OCI-LY1 (cell line): ENCODE measurements around the gene YJU2.

Experiments
- EZH2 ChIP-seq: fragments of 200-600 bp; sonication (generic), shearing (Covaris generic); IDR thresholded peaks from 2 replicates; pipeline ENCODE4 v1.8.0; 2017; ENCODE audit warnings: borderline replicate concordance, mixed run types, mild to moderate bottlenecking, antibody characterized with exemption, low read length, moderate library complexity, mixed read lengths
- TF ChIP-seq, protein P1 (sequence below): fragments of 200-600 bp; sonication (generic), shearing (Covaris generic); IDR thresholded peaks from 2 replicates; pipeline ENCODE4 v1.5.1; 2017; ENCODE audit warnings: mild to moderate bottlenecking, antibody characterized with exemption, low read length, moderate library complexity, mixed read lengths

DNA sequence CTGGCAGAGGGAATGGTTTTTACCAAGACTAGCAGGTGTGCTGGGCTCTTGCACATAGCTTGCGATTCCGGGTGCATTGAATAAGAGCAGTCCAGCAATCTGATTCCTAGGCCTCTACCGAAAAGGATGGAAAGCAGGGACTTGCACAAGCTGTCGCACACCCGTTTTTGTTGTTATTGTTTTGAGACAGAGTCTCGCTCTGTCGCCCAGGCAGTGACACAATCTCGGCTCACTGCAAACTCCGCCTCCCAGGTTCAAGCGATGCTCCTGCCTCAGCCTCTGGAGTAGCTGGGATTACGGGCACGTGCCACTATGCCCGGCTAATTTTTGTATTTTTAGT is 12.0 kb upstream of the YJU2 start:
- TF ChIP-seq, protein P1, sequence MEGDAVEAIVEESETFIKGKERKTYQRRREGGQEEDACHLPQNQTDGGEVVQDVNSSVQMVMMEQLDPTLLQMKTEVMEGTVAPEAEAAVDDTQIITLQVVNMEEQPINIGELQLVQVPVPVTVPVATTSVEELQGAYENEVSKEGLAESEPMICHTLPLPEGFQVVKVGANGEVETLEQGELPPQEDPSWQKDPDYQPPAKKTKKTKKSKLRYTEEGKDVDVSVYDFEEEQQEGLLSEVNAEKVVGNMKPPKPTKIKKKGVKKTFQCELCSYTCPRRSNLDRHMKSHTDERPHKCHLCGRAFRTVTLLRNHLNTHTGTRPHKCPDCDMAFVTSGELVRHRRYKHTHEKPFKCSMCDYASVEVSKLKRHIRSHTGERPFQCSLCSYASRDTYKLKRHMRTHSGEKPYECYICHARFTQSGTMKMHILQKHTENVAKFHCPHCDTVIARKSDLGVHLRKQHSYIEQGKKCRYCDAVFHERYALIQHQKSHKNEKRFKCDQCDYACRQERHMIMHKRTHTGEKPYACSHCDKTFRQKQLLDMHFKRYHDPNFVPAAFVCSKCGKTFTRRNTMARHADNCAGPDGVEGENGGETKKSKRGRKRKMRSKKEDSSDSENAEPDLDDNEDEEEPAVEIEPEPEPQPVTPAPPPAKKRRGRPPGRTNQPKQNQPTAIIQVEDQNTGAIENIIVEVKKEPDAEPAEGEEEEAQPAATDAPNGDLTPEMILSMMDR = no peak
- TF ChIP-seq EZH2 = no peak
